Kidney (tissue), 14 donors: ENCODE results near the gene ACVRL1. TPM values are rescaled to one million over a fixed set of nuclear protein-coding genes. Genes with fewer than 3 reads are reported as not detected.

Experiments used
- DNase-seq, 5 donors: peaks; one replicate each; pipeline ENCODE4 v3.0.0-alpha.2; 2013 to 2020
- FAIRE-seq: peaks from 2 replicates; lab custom pipeline; 2012; peaks lifted over from hg19 to GRCh38; lab: Jason Lieb, UNC
- H3K27ac ChIP-seq, 2 donors: one replicate each; pipeline ENCODE4 v1.7.0; 2013; ENCODE audit warnings: low read depth in 2 of 2, low read length in 2 of 2, inconsistent platforms in 1 of 2
- H3K27me3 ChIP-seq: one replicate; pipeline ENCODE4 v1.7.1; 2013; ENCODE audit warnings: low read length, inconsistent platforms; ENCODE audit not compliant: control insufficient read depth, insufficient read depth
- H3K36me3 ChIP-seq, 3 donors: one replicate each; pipeline versions ENCODE4 v1.7.0 to v1.7.1; 2013; ENCODE audit warnings: low read length in 3 of 3, control low read depth in 1 of 3, inconsistent platforms in 1 of 3; ENCODE audit not compliant: insufficient read depth in 3 of 3, control insufficient read depth in 2 of 3
- H3K4me1 ChIP-seq, 3 donors: one replicate each; pipeline versions ENCODE4 v1.7.0 to v1.7.1; 2013; ENCODE audit warnings: low read length in 3 of 3, inconsistent platforms in 1 of 3, low read depth in 1 of 3; ENCODE audit not compliant: control insufficient read depth in 2 of 3, insufficient read depth in 2 of 3
- H3K4me3 ChIP-seq, 3 donors: one replicate each; pipeline versions ENCODE4 v1.7.0 to v1.8.1; 2013; ENCODE audit warnings: low read length in 3 of 3, control low read depth in 1 of 3, inconsistent platforms in 1 of 3
- H3K9ac ChIP-seq, 3 donors: one replicate each; pipeline versions ENCODE4 v1.7.0 to v1.7.1; 2013; ENCODE audit warnings: low read length in 3 of 3, control low read depth in 1 of 3, inconsistent platforms in 1 of 3
- H3K9me3 ChIP-seq, 3 donors: one replicate each; pipeline versions ENCODE4 v1.7.0 to v1.7.1; 2013; ENCODE audit warnings: low read length in 3 of 3, control low read depth in 1 of 3, inconsistent platforms in 1 of 3; ENCODE audit not compliant: control insufficient read depth in 2 of 3, insufficient read depth in 1 of 3
- intact Hi-C: fragments of 100-400 bp; cut with DNase I; formaldehyde crosslinking; loops from one replicate; pipeline ENCODE4 v1.11.1; 2022
- polyA plus RNA-seq: library from polyadenylated mRNA; stranded (reverse); fragments of 350-450 nt; fragmentation: Illumina TruSeq; extraction: RNeasy Lipid Tissue Mini Kit (QIAGEN cat#74804); gene quantifications from one replicate; pipeline ENCODE4 v1.2.3, GENCODE V29; 2014; ENCODE audit warnings: low read depth, low replicate concordance; ENCODE audit not compliant: insufficient read depth
- total RNA-seq: library from RNA; stranded (reverse); fragmentation: NEBNext Ultra II Directional; extraction: Animal tissue kit (Norgen Biotek cat#: 25700); gene quantifications from one replicate; pipeline ENCODE4 v1.2.1, GENCODE V29; 2021
- TF ChIP-seq, protein P1 (sequence below): IDR thresholded peaks from 3 replicates; pipeline ENCODE4 v1.5.1; 2012; ENCODE audit warnings: mild to moderate bottlenecking, moderate library complexity, borderline replicate concordance; ENCODE audit not compliant: insufficient read depth; ENCODE audit errors: extremely low read depth
- donor health status: control.
- donor health status: control.
- donor health status: control.
- donor health status: control.
- donor health status: control.
- donor health status: DM: yes; HTN: yes; CAD: no.
- donor health status: Normal renal cell carcinoma (clear cell type).

Gene ACVRL1
- total and polyA plus RNA-seq, 2 donors from 2014 or later = 29.1 to 88.4 TPM

DNA sequence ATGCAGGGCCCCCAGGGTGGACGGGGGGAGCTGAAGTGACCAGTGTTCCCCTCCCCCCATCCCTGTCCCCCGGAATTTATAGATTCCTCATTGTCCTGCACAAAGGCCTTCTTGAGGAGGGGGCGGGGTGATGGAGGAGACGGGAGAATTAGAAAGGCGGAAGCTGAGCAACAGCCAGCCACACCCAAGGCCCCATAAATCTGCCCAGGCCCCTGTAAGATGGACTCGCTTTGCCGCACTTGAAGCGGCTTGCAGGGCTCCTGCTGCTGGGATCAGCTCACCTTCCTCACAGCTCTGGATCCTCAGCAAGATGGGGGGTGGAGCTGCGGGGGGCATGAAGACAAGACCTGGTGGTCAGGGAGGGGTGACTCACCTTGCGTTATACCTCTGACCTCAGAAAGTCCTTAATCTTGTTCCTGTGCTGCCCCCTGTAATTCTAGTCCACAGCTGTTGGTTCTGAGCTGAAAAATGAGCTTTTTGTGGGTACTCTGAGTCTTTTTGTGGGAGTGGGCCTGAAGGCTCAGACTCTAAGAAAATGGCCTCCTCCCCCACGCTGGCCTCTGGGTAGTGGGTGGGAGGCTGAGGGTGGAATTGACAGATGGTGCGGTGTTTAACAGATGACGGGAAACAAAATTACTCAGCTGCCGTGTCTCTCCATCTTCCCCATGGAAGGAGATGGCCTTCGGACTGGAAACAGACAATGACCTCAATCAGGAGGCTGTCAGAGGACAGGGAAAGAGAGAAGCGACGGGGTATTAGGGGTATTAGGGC lies 35.2 kb upstream of the ACVRL1 start:
- H3K36me3 ChIP-seq = no peaks in the 10 kb centered on the region
- peaks cover 2 to 12% (median 10%) of the 10 kb centered on the region in 3 donors for H3K4me1 ChIP-seq
- FAIRE-seq (no peak), DNase-seq (peak; percentile 20 to 75 (median 56))
- H3K27me3 ChIP-seq = no peaks in the 10 kb centered on the region
- no peaks in the 10 kb centered on the region for H3K9me3 ChIP-seq
- no peak overlapping the region for H3K4me3 ChIP-seq
- intact Hi-C loops = no loop called here
- TF ChIP-seq, protein P1, sequence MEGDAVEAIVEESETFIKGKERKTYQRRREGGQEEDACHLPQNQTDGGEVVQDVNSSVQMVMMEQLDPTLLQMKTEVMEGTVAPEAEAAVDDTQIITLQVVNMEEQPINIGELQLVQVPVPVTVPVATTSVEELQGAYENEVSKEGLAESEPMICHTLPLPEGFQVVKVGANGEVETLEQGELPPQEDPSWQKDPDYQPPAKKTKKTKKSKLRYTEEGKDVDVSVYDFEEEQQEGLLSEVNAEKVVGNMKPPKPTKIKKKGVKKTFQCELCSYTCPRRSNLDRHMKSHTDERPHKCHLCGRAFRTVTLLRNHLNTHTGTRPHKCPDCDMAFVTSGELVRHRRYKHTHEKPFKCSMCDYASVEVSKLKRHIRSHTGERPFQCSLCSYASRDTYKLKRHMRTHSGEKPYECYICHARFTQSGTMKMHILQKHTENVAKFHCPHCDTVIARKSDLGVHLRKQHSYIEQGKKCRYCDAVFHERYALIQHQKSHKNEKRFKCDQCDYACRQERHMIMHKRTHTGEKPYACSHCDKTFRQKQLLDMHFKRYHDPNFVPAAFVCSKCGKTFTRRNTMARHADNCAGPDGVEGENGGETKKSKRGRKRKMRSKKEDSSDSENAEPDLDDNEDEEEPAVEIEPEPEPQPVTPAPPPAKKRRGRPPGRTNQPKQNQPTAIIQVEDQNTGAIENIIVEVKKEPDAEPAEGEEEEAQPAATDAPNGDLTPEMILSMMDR = no peak
- no peak overlapping the region for H3K9ac ChIP-seq
- no peak overlapping the region for H3K27ac ChIP-seq

DNA sequence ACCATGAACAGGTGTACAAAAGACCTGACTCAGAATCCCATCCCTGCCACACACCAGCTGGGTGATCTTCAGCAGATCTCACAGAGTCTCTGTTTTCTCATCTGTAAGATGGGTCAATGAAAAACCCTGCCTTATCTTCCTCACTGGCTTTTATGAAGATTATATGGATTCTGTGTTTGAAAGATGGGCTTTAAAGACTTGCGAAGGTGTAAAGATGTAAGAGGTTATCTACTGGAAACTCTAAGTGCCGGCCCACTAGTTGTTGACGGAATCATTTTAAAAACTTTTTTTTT lies 34.7 kb upstream of the ACVRL1 start:
- Histone ChIP-seq H3K9ac (no peak overlapping the region), H3K36me3 (no peaks in the 10 kb centered on the region), H3K4me1 (peaks cover 2 to 12% (median 10%) of the 10 kb centered on the region in 3 donors), H3K27me3 (no peaks in the 10 kb centered on the region), H3K27ac (no peak overlapping the region), H3K9me3 (no peaks in the 10 kb centered on the region), H3K4me3 (no peak overlapping the region)
- DNase-seq (no peak), FAIRE-seq (no peak)
- intact Hi-C loops = no loop called here
- TF ChIP-seq, protein P1 = no peak

DNA sequence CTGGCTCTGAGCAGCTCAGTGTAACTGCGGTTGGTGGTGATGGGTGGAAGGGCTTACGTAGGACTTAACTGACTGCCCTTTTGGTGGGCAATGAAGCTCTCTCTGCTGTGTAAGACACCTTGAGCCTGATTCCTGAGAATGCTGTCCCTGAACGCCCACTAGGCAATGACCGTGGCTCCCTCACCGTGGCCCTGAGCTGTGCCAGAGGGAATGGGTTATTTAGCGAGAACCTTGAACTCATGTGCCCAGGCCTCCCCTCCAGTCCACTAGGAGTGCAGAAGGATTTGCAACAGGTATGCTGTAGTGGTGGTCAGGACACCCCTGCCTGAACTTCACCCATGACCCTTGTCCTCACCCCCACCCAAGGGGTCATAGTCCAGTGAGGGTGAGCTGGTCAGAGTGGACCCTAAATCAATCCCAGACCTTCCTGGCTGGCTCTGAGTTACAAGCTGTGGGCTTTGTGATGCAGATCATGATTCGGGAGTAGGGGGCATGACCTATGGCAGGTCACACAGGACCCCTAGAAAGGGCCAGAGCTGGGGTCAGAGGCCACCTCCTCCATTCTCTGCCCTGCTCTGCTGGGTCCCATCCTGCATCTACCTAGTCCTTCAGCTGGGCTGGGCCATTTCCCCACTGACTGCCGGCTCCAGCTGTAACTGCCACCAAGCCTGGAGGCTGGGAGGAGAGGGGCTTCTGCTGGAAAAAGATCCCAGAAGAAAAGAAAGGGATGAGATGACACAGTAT lies 33.9 kb upstream of the ACVRL1 start:
- FAIRE-seq (no peak), DNase-seq (peak in 2 of 5 donors; percentile 45 to 49)

More for the DNA sequence above, 33.9 kb upstream of the ACVRL1 start:
- TF ChIP-seq, protein P1 = no peak
- intact Hi-C loops = no loop called here
- H3K4me3 ChIP-seq = no peak overlapping the region
- no peaks in the 10 kb centered on the region for H3K27me3 ChIP-seq
- peaks cover 2 to 11% (median 10%) of the 10 kb centered on the region in 3 donors for H3K4me1 ChIP-seq
- no peak overlapping the region for H3K9ac ChIP-seq
- no peaks in the 10 kb centered on the region for H3K36me3 ChIP-seq
- no peaks in the 10 kb centered on the region for H3K9me3 ChIP-seq
- no peak overlapping the region for H3K27ac ChIP-seq
